GM18868 (cell line): ENCODE results near the gene PF4V1.

Experiments used
- ATAC-seq: cut with Tn5 transposase; IDR thresholded peaks from one replicate; pipeline ENCODE4 v1.9.1; 2021; ENCODE audit warnings: mild to moderate bottlenecking, moderate library complexity; ENCODE audit not compliant: unreplicated experiment

PF4V1 gene

GRCh38 chr4:73902038-73902637 lies 49.0 kb downstream of the PF4V1 start:
- no peak for ATAC-seq

- ATAC-seq = no peak
Measured at GRCh38 chr4:73902817-73903547, 49.9 kb downstream of the PF4V1 start.
